GM20000 (cell line): ENCODE measurements around the gene TNRC6B.

Experiments used
- DNase-seq: peaks from one replicate; pipeline ENCODE4 v3.0.0; 2012; ENCODE audit warnings: low spot score
- TF ChIP-seq, protein P1 (sequence below): IDR thresholded peaks from 2 replicates; pipeline ENCODE4 v1.5.1; 2012; ENCODE audit warnings: mild to moderate bottlenecking, control low read depth; ENCODE audit errors: extremely low read depth, missing control alignments

Gene TNRC6B

DNA sequence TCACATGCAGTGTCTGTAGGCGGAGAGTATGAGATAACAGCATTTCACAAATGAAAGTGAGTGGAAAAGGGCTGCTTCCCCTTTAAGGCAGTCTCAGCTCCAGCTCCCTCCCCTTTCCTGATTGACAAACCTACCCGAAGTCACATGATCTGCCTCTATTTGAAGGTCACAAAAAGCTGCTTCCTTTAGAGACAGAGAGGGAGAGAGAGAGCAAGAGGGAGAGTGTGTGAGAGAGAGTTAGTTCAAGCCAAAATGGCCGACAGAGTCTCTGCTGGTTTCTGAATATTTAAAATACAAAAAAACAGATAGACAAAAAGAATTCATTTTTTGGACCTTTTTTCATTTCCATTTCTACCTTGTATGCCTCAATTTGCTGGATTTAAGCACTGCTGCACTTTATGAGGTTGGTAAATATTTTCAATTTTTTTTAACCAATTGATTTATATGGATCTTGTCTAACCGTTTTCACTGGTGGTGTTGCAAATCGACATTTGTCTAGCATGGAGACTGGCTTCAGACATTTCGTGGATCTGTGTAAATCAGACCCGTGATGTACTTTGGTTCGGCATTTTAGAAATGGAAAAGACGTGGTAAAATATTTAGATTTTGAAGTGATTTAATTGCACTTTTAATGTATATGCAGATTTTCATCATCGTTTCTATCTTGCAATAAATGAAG lies at the start of gene TNRC6B:
Gene TNRC6B, plus strand, starts transcription at position 188 of the 679 bp plus-strand sequence. Its CDS starts 211 bp downstream, at position 399.
- peak; percentile 81 for DNase-seq
- TF ChIP-seq, protein P1, sequence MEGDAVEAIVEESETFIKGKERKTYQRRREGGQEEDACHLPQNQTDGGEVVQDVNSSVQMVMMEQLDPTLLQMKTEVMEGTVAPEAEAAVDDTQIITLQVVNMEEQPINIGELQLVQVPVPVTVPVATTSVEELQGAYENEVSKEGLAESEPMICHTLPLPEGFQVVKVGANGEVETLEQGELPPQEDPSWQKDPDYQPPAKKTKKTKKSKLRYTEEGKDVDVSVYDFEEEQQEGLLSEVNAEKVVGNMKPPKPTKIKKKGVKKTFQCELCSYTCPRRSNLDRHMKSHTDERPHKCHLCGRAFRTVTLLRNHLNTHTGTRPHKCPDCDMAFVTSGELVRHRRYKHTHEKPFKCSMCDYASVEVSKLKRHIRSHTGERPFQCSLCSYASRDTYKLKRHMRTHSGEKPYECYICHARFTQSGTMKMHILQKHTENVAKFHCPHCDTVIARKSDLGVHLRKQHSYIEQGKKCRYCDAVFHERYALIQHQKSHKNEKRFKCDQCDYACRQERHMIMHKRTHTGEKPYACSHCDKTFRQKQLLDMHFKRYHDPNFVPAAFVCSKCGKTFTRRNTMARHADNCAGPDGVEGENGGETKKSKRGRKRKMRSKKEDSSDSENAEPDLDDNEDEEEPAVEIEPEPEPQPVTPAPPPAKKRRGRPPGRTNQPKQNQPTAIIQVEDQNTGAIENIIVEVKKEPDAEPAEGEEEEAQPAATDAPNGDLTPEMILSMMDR, result no peak

DNA sequence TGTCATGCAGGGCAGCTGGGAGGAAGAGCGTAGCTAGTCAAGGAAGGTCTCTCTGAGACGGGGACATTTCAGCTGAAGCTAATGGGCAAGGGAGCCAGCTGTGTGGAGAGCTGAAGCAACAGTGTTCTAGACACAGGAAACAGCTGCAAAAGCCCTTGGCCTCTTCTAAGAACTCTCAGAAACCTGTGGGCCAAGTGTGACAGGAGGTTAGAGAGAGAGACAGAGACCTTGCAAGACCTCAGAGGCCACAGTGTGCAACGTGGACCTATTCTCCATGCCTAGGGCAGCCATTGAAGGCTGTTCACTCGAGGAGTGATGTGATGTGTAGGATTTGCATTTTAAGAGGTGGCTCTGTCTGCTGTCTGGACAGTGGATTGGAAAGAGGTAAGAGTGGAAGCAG lies 48.7 kb upstream of the TNRC6B start:
- TF ChIP-seq, protein P1, result no peak
- peak; percentile 21 for DNase-seq

DNA sequence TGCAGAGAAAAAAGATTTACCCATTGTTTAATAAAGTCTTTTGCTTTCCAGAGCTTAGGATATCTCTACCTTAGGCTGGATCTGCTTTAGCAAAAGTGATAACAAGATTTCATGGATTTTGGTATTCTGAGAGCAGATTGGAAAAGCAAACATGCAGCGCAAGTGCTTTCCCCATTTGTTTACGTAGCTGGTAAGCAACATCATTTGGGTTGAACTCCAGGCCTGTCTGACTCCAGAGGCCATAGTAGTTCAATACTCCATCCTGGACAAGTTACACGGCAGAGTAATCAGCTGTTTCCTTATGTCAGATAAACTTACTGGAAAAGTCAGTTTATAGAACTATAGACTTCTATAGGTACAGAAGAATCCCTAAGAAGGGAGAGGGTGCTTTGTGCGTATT lies 40.6 kb upstream of the TNRC6B start:
- no peak for DNase-seq
- TF ChIP-seq, protein P1, result no peak

GRCh38 chr22:40138866-40139265 lies 38.9 kb upstream of the TNRC6B start:
- DNase-seq, result no peak
- TF ChIP-seq, protein P1, result no peak

DNA sequence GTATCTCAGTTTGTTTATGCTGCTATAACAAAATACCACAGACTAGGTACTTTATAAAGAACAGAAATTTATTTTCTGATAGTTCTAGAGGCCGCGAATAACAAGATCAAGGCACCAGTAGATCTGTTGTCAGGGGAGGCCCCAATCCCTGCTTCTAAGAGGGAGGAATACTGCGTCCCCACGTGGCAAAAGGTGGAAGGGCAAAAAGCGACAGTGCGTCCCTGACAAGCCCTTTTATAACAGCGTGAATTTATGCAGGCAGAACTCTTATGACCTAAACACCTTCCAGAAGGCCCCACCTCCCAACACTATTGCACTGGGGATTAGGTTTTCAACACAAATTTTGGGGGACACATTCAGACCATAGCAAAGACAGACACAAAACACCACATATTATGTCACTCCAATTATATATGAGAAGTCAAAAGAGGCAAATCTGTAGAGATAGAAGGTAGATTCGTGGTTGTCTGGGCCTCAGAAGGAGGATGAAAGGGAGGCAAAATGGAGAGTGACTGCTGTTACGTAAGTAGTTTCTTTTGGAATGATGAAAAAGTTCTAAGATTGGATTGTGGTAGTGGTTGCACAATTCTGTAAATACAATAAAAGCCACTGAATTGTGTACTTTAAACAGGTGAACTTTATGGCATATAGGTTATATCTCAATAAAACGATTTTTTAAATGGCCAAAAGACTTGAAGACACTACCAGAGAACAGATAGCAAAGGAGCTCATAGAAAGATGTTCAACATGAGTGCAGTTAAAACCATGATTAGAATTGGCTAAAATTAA lies 30.1 kb upstream of the TNRC6B start:
- no peak for DNase-seq
- TF ChIP-seq, protein P1, result no peak

DNA sequence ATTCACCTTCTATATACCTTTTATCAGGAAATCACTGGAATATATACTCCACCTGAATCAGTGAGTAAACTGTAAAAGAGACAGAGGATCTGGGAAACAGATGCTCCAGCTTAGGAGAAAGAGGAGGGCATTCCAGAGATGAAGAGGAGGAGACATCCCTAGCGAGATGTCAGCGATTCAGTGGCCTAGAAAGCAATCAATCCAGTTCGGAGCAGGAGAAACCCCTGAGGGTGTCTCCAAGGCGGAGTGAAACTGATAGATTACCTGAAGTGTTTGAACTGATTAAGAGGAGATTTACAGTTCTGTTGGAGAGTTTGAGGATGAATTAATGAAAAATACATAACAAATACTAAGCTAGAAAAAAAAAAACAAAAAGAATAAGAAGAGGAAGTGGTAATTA lies 24.5 kb upstream of the TNRC6B start:
- TF ChIP-seq, protein P1, result no peak
- DNase-seq, result no peak

DNA sequence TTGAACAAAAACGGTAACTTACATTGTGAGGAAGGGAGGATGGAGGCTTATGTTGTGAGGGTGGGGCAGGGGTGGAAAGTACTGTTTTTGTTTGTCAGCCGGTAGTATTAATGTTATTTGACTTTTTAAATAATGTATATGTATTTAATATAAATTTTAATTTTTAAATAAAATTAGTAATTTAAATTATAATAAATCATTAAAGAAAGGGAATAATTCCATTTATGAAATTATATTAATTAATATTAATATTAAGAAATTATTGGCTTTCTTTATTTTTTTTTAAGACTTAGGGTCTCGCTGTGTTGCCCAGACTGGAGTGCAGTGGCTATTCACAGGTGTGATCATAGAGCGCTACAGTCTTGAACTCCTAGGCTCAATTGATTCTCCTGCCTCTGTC lies 24.0 kb upstream of the TNRC6B start:
- DNase-seq, result no peak
- TF ChIP-seq, protein P1, result no peak
